Measurements from ENCODE around the gene MEF2D.
A peak's percentile ranks its signal among the peaks of the same experiment; 100 is the strongest.

MEF2D gene

GRCh38 chr1:156489166-156489934 is 11.2 kb downstream of the MEF2D start:
- DNase-seq (ENCODE audit: extremely low read depth in 1 of 2, low read depth in 1 of 2): peak in 1 of 2 donors; percentile 47

- DNase-seq (ENCODE audit: extremely low read depth in 1 of 2, low read depth in 1 of 2): peak in 1 of 2 donors; percentile 48
These were observed 11.9 kb downstream of the MEF2D start for GRCh38 chr1:156488566-156489165.

DNA sequence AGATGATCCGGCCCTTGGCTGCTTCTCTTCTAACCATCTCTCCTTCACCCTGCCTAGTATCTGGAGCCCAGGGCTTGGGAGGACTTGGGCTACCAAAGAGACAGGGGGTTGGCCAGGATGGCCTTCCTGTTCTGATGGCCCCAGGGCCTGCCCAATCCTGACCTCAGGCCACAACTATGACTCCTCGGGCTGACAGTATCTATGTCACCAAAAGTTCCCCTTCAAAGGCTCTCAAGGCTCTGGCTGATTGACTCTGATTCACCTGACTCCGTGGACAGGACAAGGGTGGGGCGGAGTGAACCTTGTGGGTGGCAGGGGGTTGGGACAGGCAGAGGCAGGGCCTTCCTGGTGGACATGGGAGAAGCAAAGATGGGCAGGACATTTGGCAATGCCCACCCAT is 12.7 kb downstream of the MEF2D start:
- peak in 1 of 2 donors; percentile 61 for DNase-seq (ENCODE audit: extremely low read depth in 1 of 2, low read depth in 1 of 2)

DNA sequence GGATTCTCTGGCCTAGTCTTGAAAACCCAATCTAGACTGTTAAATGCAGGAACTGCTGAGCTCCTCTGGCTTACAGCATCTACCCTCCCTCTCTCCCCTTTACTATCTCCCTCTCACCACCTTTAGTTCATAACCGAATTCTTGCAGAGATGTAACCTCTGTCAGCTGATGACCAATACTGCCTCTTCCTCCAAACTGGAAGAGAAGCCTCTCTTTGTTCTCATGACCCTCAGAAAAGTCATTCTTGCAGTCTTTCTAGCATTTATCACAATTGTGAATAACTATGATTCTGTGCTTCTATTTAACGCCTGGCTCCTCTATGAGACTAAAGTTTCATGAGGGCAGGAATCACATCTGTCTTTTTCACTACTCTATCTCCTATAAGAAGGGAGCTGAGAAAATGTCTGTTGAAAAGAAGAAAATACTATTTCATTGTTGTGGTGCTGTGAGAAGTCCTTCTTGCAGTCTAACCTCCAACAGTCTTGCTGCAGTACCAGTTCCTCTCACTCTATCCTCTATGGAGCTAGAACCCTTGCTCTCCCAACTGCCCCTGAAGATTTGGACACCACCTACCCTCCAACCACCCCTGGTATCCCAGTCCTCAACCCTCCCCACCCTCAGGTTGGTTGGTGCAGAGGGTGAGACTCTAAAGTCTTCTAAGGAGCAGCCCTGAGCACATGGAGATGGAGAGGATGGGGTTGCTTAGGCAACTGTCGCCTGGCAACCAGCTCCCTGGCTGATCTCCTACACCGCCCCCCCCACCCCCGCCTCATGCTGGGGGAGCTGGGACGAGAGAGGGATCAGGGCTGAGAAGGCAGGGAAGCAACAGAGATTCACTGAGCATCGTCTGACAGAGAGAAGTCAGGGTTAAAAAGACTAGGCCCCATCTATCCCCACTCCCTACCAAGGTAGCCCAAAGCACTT is 13.9 kb downstream of the MEF2D start:
- DNase-seq (ENCODE audit: extremely low read depth in 1 of 2, low read depth in 1 of 2): no peak

GRCh38 chr1:156485984-156486383 is 14.6 kb downstream of the MEF2D start:
- DNase-seq (ENCODE audit: extremely low read depth in 1 of 2, low read depth in 1 of 2): no peak

DNA sequence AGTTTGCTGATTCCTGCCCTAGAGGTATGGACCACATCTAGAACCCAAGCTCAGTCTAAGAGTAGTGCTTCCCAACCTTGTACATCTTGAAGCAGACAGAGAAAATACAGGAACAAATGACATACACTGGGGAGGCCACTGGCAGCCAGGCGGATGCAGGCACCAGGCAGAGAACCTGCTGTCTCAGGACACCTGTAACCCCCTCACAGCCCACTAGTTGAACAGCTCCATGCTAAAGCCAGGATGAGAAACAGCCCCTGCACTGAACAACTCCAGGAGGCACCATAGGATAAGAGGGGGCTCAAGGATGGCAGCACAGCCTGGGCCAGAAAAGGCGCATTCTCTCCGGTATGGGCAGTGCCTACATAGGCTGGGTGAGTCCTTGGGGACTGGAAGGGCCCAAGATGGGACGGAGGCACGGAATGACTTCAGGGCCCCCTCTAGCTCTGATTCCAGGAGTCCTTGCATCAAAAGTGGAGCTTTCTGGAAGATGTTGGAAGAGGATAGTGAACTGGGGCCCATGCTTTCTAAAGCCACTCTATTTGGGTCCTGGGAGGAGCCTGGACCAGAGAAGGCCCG is 16.0 kb downstream of the MEF2D start:
- no peak for DNase-seq (ENCODE audit: extremely low read depth in 1 of 2, low read depth in 1 of 2)

GRCh38 chr1:156483397-156483796 is 17.2 kb downstream of the MEF2D start:
- no peak for DNase-seq (ENCODE audit: extremely low read depth in 1 of 2, low read depth in 1 of 2)

DNA sequence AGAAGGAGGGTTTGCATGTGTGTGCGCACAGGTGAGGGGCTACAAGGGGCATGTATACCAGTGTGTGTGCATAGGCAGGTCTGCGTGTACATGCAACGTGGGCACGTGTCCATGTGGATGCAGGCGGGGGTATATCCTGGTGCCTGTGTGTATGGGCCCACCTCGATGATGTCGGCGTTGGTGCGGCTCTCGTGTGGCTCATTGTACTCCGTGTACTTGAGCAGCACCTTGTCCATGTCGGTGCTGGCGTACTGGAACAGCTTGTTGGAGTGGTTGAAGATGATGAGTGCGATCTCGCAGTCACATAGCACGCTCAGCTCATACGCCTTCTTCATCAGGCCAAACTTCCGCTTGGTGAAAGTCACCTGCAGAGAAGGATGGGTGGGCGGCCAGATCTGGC is 18.3 kb downstream of the MEF2D start:
- DNase-seq (ENCODE audit: extremely low read depth in 1 of 2, low read depth in 1 of 2): no peak

DNA sequence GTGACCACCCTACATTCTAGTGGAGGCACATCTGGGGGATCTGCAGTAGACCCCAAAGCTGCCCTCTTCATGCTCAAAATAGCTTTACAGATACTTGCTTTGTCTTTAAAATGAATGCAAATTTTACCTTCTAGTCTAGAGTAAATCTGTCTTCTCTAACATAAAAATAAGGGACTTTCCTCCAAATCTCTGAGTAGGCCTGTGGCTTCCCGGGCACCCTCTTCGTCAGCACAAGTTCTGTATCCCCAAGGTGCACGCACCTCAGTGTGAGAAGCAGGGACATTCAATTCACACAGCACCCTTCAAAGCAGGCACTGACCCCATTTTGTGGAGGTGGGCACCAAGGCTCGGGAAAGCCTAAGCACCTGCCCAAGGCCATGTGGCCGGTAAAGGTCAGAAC is 19.0 kb downstream of the MEF2D start:
- DNase-seq (ENCODE audit: extremely low read depth in 1 of 2, low read depth in 1 of 2): no peak

DNA sequence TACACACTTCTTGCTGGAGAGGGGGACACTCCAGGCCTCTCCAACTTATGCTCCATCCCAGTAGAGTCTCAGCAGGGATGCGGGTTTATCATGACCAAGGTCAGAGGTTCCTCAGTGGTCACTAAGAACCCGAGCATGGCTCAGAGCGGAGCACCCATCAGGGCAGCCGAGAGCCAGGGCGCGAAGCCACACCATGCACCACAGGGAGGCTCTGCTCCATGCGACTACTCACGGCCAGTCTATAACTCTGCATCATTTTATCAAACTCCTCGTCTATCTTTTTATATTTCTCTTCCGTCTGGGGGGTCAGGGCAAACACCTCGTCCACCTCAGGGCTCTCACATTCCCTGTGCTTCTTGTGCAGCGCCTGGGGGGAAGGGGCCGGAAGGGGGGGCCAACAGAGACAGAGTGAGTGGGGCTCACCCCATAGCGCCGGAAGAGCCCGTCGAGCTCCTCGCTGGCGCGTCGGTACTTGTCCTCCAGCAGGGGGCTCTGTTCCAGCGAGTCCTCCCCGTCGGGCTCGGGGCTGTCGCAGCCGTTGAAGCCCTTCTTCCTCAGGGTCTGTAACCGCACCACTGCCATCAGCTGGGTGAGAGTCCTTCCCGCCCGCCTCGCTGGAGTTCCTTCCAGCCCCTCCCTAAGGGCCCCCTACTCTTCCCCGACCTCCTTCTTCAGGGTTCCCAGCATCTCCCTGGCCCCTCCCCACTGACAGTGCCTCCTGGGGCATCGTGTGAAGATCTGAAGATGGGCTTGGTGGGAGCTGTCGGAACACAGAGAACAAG is 20.0 kb downstream of the MEF2D start:
- peak in 1 of 2 donors; percentile 58 for DNase-seq (ENCODE audit: extremely low read depth in 1 of 2, low read depth in 1 of 2)

DNA sequence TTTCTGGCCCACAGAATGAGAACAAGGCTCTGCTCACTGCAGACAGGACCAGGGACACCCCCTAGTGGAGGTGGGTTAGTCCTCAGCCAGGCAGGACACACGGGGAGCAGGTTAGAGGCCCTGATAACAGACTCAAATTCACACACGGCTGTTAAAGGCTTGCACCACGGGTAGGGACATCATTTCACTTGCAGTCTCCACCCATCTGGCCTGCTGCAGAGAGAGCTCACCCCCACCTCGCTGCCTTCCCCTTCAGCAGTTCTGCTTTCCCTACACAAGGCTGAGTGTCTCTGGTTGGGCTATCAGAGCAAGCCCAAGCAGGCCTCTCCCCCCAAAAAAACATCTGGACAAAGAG is 20.6 kb downstream of the MEF2D start:
- DNase-seq (ENCODE audit: extremely low read depth in 1 of 2, low read depth in 1 of 2): no peak

GRCh38 chr1:156479093-156480015 is 21.2 kb downstream of the MEF2D start:
- no peak for DNase-seq (ENCODE audit: extremely low read depth in 1 of 2, low read depth in 1 of 2)

DNA sequence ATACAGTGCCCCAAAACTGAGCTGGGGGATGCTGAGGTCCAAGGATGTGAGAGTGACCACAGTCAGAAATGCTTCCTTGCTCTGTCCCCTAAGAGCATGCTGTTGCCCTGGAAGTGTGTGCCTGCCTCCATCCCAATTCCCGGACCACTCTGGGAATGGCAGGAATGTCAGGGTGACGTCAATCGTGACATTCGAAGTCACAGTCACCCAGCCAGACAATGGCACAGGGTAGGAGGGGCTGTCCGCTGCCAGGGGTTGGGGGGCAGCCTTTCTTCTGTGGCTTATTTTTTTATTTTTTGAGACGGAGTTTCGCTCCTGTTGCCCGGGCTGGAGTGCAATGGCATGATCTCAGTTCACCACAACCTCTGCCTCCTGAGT is 22.3 kb downstream of the MEF2D start:
- DNase-seq (ENCODE audit: extremely low read depth in 1 of 2, low read depth in 1 of 2): no peak

GRCh38 chr1:156477526-156478249 is 22.9 kb downstream of the MEF2D start:
- no peak for DNase-seq (ENCODE audit: extremely low read depth in 1 of 2, low read depth in 1 of 2)

DNA sequence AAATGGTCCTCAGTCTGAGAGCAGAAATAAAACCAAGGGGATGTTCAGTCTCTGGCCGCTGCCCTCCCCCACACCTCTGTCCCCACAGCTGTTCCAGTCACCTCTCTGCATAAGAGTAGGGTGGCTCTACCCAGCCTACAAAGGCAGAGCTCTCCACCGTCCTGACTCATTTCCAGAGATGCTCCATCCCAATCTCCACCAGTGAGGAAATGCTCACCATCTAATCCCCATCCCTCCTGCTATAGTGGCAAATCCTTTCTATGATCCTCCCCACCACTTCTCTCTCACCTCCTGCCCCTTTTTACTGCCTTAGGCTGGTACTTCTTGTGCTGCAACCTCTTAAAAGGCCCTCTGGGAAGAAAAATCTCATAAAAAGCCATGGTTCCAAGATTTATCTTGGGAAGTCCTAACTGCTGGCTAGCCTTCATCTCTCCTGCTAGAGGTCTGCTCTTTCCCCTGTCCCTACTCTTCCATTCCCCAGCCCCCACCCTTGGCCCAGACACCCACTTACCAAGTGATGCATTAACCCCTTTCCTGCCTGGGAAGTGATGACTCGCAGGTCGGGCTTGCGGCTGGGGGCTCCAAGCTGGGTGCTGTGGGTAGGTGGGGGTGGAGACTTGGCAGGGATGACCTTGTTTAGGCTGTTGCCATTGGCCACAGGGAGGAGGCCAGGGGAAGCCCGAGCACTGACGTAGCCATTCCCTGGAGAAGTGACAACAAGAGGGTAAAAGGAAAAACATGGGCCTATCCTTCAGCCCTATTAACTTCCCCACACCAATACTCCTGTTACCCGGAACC is 23.9 kb downstream of the MEF2D start:
- peak; percentile 29 to 78 for DNase-seq (ENCODE audit: extremely low read depth in 1 of 2, low read depth in 1 of 2)

DNA sequence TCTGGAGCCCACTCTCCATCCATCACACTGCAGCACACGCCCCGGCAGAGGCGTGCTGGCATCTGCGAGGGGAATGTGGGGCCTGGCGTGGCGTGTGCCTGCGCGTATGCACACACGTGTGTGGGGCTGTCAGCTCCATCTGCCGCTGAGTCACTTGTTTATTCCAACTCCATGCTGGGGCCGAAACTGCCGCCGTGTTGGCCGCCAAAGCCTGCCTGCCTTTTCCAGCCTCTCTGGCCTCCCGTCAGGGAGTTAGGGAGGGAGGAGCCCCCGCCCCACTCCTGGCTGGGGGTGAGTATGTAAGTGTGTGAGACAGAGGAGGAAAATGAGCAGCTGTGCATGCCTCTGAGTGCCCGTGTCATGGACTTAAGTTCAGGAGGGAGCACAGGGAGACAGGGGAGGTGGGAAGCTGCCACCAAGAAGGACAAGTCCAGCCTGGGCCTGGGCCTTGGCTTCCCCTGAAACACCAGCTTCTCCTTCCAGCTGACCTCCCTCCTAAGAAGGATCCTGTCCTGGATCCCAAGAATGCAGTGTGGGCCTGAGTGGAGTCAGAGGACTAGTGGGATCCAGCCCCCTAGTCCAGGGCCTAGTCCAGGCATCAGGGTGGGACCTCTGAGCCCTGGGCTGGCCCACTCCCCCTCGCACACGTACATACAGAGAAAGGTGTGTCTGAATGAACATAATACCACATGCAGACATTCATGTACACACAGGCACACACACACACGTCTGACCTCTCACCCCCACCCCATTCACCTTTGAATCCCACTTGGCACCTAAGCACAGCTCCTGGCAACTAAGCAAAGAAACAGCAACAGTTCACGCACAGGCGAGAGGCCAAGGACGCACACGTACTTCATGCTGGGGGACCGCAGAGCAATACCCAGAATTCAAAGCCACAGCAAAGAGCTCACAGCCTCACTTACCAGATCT is 24.7 kb downstream of the MEF2D start:
- no peak for DNase-seq (ENCODE audit: extremely low read depth in 1 of 2, low read depth in 1 of 2)

DNA sequence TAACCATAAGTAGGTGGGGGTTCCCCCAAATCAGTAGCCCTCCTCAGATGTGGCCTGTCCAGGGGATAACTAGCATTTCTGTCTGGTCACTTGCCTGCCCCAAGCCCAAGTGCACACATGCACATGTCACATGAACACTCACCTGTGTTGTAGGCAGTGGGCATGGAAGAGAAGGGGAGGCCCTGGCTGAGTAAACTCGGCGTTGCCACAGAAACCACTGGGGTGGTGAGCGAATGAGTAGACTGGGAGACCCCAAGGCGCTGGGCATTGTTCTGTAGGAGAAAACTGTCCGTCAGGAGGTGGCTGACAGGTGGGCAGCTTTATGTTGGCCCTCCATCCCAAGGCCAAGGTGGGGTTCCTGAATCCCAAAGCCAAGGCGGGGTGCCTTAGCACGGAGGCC is 25.6 kb downstream of the MEF2D start:
- DNase-seq (ENCODE audit: extremely low read depth in 1 of 2, low read depth in 1 of 2): no peak
